LoVo (cell line): ENCODE measurements around the gene MYZAP.

Experiments used
- DNase-seq: peaks from one replicate; pipeline ENCODE4 v3.0.0-alpha.2; 2016; ENCODE audit warnings: low spot score

The MYZAP gene

DNA sequence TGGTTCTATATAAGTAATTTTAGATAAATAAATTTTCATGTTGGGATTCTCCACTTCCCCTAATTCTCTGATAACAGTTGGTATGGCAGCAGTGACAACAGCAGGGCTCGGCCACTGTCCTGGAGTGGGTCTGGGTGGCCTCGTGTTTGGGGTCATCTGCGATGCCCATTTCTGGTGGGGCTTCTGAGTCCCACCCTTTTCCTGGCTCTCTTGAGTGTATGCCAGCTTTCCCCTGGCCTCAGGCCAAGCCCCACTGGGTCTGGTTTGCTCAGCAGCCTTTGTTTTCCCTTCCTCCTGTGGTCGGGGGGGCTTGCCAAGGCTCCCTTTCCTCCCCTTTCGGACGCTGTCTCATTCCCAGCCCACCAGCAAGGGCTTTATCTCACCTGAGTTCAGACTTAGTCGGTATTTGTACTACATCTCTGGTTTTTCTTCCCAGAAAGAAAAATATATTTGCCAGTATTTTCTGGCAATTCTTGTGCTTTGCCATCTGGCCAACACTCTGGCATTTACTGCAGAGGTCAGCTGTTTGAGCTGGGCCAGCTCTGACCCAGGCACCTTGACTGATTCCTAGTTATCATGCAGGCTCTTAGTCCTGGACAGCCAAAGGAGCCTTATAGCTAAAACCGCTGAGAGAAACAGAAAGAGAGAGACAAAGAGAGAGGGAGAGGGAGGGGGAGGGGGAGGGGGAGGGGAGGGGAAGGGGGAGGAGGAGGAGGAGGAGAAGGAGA, 35.2 kb downstream of the MYZAP start:
- DNase-seq: no peak

DNA sequence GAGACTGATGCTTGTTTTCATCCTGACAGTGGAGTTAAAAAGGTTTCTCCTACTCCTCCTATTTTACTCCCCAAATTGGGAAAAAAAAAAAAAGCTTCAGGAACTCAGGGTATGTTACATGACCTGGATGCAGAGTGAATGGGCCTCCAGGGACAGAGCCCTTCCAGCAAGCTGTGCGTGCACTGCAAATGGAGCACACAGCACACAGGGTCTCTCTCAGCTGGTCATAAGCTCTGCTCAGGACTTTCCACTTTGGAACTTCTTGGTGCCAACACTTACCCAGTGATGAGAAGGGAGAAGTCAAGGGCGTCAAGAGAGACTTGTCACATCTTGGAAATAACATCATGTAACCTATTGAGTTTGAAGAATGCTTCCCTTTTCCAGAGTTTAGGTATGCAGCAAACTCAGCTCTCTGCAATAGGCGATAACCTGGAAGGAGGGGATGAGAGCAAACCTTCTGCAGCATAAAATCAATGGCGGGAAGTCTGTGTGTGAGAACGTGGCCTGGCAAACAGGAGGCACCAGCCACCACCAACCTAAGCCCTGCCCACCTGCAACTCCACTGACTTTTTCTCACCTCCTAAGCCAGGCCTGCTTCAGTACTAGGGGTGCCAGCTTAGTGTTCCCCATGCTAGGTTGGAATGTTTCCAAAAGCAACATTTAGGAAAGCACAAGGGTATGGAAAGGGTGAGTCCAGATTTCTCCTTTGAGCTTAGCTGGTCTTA, 39.8 kb downstream of the MYZAP start:
- no peak for DNase-seq

DNA sequence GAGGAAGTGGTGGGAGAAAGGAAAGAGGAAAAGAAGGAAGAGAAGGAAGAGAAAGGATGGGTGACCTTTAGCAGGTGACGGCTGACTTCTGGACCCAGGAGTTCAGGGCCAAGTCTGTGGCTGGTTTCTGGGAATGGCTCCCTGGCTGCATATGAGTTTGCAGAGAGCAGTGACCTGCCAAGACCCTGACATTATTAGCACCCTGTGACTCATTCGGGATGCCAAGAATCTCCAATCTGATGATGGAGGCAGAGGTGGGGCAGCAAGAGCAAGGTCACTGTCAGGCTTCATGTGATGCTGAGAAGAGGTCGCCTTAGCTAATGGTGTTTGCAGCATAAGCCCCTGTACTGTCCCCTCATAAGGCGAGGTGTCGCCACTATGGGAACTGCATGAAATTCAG, 42.6 kb downstream of the MYZAP start:
- DNase-seq: no peak

DNA sequence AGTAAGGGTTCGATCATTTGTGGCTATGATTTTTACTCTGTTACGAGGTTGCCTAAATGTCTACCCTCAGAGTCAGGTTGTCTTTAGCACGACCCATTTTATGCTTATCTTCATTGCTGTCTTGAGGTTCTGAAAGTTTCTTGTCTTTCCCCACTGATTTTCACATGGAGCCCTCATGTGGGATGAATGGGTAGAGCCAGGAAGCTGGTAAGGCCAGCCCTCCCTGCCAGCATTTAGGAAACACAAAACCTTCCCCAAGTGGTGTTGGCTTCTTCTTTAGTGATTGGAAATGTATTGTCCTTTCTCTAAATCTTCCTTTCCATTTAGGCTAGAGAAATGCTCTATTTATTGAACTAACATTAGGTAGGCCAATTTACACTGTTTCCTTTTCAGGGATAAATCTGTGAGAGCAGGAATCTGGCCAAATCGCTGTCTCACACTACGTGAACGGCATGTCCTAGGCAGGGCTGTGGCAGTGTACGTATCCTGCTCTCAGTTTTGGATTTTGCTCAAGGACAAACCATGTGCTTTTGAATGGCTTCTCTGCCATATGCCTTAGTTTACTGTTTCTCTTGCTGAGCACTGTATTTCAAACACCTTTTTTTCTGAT, 43.7 kb downstream of the MYZAP start:
- no peak for DNase-seq

DNA sequence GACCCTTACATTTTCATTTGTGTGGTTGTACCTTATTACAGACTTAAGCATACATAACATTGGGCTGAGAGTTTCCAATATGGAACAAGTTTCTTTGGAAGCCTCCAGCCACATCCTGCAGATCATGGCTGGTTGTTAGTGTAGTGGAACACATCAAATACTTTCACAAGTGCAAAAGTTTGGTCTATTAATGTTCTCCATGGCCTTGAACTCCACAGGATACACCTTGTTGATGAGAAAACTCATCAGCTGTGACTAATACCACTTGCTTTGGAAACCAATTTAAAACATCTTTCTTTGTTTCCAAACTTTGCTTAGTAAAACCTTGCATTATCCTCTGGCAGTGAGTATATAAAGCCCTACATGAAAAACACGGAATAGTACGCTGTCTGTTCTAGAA, 46.1 kb downstream of the MYZAP start:
- no peak for DNase-seq

DNA sequence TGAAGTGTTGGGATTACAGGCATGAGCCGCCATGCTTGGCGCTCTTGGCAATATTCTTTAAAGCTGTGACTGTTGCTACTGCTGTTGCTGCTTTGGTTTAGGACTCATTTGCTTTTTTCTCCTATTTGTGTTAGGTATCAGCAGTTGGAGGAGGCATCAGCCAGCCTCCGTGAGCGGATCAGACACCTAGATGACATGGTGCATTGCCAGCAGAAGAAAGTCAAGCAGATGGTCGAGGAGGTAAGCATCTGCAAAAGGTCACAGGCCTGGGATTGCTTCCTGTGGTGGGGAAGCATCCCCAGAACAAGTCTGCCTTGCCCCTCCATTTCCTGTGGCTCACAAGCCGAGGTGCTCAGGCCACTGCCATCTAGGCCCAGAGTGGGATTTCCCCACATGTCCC, 47.6 kb downstream of the MYZAP start:
- DNase-seq: no peak

DNA sequence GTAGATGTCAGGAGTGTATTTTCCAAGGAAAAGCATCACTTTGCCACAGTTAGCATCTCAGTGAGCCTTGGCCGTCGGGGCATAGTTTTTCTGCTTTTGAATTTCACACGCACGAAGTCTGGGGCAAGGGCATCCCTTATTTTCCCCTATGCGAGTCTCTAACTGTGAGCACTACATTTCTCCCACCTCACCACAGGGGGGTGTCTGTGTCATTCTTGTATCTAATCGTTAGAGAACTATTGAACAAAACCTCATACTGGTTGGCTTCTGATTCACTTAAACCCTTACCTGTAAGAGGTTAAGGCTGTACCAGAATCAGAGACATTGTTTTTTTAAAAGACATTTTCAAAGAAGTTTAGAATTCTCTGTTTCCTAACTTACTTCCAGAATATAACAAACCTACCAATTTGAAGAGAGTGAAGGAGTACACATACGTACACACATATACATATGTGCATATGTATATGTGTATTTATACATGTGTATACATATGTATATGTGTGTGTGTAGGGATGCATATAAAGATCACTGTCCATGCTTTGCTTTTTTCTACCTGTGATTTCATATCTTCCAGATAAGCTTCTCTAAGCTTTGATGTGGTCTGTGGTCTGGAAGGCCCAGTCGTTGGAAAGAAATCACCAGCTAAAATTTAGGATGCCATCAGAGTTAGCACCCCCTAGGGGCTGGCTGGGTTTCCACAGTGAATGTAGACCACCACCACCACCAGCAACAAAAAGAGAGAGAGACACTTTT, 49.4 kb downstream of the MYZAP start:
- DNase-seq: no peak

DNA sequence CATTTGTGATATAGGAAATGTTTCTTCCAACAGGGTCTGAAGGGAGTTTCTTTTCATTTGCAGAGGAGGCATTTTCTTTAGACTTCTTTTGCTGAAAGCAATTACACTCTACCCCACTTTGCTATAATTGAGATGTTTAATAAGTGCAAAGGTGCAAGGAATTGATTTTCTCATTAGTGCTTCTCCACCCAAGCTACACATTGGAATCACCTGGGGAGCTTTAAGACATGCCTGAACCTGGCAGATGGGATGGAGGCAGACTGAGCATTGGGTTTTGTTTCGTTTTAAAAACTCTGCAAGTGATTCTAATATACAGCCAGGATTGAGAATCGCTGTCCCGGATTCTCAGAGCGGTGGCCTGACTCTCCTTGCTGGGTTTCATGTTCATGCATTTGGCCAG, 52.1 kb downstream of the MYZAP start:
- DNase-seq: no peak

DNA sequence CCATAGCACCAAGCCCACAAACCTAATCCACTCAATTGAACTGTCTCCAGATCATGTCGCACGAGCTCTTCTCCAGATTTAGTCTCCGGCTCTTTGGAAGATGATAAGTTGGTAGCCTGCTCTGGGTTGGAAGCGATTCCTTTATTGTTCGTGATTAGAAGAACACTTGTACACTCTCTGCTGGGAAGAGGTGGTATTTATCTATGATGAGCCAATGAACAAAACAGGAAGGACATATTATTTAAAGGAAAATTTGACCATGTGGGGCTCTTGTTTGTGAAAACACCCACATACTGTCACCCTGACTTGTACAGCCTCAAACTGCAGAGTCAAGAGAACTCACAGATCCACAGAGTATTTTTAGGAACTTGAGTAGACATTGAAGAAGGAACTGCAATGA, 54.4 kb downstream of the MYZAP start:
- DNase-seq: no peak

DNA sequence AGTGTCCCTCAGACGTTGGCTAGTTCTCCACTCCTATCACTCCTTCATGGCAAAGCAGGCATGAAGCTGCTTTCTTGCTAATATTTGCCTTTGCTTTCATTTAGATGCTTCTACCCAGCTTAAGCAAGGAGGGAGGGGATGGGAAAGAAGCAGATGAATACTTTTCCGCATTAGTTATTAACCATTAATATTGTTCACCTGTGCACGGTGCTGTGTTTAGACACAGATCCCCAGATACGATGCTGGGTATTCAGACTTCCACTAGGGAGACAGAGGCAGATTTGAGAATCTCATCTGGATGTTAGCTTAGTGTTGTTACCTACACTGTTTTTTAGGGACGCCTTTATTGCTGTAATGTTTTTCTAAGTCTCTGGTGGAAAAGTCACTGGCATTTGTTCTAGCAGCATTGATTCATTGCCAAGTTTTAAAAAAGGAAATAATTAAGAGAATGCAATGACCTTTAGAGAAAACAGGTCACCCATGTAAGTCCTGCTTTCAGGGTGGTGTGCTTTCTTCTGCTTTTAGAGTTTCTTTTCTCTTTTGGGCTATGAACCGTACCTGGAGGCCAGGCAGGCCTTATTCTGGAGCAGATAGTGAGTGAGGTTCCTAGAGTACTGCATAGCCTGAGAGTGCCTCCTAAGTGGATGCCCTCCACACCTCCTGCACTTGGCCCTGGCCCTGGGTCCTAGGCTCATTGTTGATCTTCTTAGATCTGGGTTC, 55.5 kb downstream of the MYZAP start:
- no peak for DNase-seq

DNA sequence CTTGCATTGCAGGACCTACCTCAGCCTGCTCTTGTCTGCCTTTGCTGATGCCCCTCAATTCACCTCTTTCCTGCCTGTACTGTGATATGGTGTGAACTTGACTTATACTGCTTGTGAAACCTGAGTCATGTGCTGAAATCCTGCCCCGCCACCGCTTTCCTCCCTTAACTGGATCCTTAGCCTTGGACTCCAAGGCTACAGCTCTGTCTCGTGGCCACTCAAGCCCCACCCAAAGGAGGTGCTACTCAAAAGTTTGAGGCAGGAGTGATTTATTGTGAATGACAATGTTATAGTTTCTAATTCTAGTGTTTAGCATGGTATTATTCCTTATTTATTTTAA, 56.1 kb downstream of the MYZAP start:
- no peak for DNase-seq

DNA sequence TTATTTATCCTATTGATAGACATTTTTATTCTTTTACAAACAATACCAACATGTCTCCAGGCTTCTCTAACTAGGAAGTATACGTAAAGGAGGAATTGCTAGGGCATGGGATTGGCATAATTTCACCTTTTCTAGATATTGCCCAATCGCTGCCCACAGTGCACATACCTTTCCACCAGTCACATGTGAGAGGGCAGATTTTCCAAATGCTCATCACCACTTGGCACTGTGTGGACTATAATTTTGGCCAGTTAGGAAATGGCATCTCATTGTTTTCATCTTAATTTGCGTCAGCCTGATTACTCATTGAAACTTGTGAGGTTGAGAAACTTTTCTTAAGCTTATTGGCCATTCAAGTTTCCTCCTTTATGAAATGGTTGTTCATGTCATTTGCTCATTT, 57.4 kb downstream of the MYZAP start:
- DNase-seq: no peak

DNA sequence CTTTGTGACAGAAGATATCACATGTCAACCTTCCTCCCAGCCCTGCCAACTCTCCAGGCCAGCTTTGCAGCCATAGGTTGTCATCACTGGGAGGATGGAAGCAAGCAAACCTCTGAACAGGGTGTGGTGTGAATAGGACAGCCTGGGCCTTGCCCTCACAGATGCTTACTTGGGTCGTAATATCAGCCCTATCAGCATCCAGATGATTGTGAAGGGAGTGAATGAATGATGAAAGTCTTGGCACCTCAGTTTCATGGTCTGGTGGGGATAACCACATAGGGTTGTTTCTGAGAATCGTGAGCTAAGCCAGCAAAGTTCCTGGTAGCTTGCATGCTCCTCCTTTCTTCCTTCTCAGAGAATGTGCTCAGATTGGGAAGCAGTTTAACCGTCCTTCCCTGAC, 59.7 kb downstream of the MYZAP start:
- no peak for DNase-seq

DNA sequence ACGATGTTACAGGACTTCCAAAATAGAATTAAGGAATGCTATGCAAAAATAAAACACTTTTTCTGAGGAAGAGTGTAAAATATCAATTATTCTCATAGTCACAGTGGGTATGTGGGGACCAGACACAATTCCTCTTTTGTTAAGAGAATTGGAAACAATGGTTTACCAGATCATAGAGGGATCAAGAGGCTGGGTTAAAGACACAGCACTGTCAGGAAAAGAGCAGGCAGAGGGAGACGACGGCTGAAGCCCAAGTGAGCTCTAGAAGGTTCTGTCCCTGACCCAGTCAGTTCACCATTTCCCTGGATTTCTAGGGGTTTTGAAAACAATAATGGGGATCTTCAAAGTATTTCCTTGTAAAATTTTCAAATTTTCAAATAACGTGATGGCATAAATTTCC, 60.8 kb downstream of the MYZAP start:
- no peak for DNase-seq

DNA sequence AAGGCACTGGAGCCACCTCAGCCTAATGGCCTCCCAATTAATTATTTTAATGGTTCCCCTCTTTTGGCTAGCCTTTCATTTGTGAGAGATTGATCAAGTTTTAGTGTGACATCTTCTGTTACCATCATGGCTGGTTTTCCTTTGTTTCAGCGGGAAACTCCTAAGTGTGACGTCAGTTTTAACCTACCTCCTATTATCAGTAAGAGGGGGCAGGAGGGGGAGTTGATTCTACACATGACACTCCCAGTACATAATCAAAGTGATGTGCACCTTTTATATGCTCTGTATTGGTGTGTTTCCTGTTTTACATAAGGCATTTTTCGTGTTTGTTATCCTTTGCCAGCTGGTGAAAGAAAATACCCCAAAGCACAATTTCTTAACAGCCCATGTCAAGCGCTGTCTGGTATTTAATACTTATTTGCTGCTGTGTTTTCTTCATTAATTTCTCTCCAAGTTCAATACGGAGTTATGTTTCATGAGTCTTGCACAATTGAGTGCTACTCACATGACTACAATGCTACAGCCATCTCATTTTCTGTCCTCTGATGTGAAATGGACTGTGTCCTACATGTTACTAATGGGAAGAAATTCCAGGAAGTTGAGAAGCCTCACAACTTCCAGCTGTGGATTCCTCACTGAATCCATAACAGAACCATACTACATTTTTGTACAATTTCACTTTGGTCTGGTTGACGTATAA, 62.6 kb downstream of the MYZAP start:
- DNase-seq: no peak

DNA sequence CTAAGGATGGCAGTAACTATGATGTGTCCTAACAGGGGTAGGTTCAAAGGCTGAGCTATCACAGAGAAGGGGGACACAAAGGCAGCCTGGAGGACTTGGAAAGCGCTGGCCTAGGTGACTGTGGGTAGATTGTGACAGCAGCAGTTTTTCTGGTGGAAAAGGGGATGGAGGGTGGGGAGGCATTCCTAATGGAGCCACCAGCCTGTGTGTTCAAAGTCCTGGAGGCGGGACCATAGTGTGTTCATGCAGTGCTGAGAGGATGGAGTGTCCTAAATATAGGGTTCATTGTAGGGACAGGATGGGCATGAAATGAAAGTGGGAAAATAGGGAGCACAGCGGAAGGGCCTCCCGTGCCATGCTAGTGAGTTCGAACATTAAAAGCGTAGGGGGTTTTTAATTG, 63.3 kb downstream of the MYZAP start:
- DNase-seq: no peak

DNA sequence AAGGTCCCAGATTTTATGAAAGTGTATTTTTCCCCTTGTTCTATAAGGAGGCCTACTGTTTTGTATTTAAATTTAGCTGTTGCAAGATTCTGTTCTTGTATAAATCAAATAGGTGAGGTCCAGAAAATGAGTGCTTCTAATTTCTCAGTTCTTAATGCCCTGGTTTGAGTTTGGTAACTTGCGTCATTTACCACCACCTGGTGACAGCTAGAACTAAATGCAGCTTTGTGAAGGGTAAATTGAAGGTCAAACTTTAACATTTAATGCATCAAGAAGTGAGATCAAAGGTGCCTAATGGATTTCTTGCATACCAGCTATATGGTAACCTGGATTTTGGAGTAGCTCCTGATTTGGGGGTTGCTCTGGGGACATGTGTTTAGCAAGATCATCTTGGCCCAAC, 64.1 kb downstream of the MYZAP start:
- no peak for DNase-seq

DNA sequence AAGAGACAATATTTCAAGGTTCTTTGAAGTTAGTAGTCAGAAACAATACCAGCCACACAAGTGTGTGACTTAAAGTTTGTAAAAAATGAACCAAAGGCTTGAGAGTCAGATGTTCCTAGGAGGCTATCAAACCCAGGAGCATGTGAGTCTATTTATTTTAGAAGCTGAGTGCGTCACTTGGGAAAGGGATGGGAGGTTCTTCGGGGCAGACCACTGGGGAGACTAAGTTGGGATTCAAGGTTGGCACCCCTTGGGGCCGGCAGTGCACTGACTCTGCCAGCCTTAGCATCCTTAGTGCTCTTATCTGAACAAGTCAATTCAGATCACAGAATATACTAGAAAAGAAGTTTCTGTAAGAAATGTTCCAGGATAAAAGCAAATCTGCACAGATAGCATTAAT, 64.7 kb downstream of the MYZAP start:
- no peak for DNase-seq

DNA sequence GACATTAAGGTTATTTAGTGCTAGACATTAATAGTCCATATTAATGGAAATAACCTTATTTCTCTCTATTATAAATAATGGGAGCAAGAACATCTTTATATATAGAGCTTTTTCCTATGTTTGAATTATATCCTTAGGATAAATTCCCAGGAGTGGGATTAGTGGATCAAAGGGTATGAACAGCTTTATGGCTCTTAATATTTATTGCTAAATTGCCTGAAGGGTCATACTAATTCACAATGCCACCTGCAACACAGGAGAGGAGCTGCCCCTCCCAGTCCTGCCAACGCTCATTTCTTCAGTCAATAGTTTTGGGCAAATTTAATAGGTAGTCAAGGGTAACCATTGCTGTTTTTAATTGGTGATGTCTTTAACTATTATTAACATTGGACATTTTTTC, 65.9 kb downstream of the MYZAP start:
- DNase-seq: no peak

DNA sequence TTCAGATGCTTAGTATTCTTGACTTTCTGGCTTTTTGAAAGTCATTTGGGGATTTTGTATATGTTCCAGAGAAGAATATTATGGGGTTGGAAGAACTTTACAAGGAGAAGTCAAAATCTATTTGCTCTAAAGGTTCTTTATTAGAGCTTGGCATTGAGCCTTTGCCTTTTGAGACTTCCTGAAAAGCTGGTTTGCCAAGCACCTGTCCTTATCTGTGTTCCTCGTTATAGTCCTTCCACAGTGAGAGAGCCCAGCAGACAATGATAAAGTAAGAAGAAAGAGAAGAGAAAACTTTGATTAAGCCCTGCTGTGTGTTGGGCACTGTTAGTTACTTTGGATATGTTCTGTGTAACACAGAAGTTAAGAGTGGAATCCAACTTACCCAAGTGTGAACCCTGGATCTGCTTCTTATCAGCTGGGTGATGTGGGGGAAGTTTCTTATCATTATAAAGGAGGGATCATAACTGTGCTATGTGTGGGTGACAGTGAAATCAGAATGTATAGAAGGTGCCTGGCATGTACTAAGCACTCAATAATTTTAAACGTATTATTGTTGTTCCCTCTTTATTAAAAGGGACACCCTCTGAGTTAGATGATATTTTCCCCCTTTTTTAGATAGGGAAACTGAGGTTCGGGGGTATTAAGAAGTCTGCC, 70.5 kb downstream of the MYZAP start:
- no peak for DNase-seq

DNA sequence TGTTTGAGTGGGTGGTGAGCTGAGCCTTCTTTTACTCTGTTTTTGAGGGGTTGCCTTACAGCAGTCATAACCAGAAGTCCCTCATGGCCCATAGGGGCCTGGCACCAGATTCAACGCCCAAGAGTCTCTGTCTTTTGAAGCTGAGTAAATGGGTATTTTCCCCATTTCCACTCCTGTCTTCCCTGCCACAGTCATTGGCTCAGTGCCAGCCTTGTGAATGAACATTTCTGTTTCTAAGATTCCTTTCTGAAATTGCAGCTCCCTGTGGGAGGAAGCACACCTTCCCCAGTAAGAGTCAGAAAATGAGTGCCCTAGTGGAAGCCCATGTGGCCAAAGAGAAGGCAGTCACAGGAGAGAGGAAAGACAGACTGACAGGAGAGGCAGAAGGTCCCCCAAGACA, 71.1 kb downstream of the MYZAP start:
- DNase-seq: no peak
